Osteoblast (primary cell): ENCODE data around the gene KLHL33. TPM values are rescaled to one million over a fixed set of nuclear protein-coding genes. Genes with fewer than 3 reads are reported as not detected.
A peak's percentile ranks its signal among the peaks of the same experiment; 100 is the strongest.

Source experiments
- DNase-seq: peaks from one replicate; pipeline ENCODE4 v3.0.0; 2011; ENCODE audit warnings: low spot score, mixed read lengths; ENCODE audit not compliant: insufficient read length; ENCODE audit errors: missing footprints
- H2AFZ ChIP-seq: 2 replicates; pipeline ENCODE4 v1.6.0; 2011; ENCODE audit warnings: mild to moderate bottlenecking, low read length
- H3K27ac ChIP-seq: 2 replicates; pipeline ENCODE4 v1.5.1; 2011; ENCODE audit warnings: mild to moderate bottlenecking, low read depth, low read length, moderate library complexity
- H3K27me3 ChIP-seq: 2 replicates; pipeline ENCODE4 v1.6.0; 2012; ENCODE audit warnings: mild to moderate bottlenecking, control low read depth, inconsistent platforms, low read length, moderate library complexity; ENCODE audit not compliant: insufficient read depth
- H3K36me3 ChIP-seq: 2 replicates; pipeline ENCODE4 v1.5.1; 2011; ENCODE audit warnings: mild to moderate bottlenecking, low read length, control low read depth, moderate library complexity; ENCODE audit not compliant: insufficient read depth
- H3K4me1 ChIP-seq: 2 replicates; pipeline ENCODE4 v1.5.1; 2011; ENCODE audit warnings: mild to moderate bottlenecking, low read length, control low read depth, moderate library complexity; ENCODE audit not compliant: insufficient read depth
- H3K4me2 ChIP-seq: 2 replicates; pipeline ENCODE4 v1.6.0; 2011; ENCODE audit warnings: mild to moderate bottlenecking, low read length; ENCODE audit not compliant: insufficient read depth
- H3K4me3 ChIP-seq: fragments of 200-600 bp; sonication (generic); 3 replicates; pipeline ENCODE4 v1.5.1; 2012; ENCODE audit warnings: mild to moderate bottlenecking, low read length, inconsistent platforms; ENCODE audit not compliant: insufficient read depth
- H3K79me2 ChIP-seq: 2 replicates; pipeline ENCODE4 v1.6.0; 2012; ENCODE audit warnings: mild to moderate bottlenecking, low read length, control low read depth, inconsistent platforms; ENCODE audit not compliant: insufficient read depth
- H3K9me3 ChIP-seq: 2 replicates; pipeline ENCODE4 v1.5.1; 2011; ENCODE audit warnings: low read depth, low read length, control low read depth
- H4K20me1 ChIP-seq: 2 replicates; pipeline ENCODE4 v1.6.0; 2012; ENCODE audit warnings: mild to moderate bottlenecking, low read length, control low read depth; ENCODE audit not compliant: insufficient read depth
- total RNA-seq: library from RNA; depleted of rRNA; stranded (reverse); fragments of >200 nt; gene quantifications from 2 replicates; pipeline ENCODE4 v1.2.3, GENCODE V29; 2012
- TF ChIP-seq, protein P1 (sequence below): IDR thresholded peaks from 2 replicates; pipeline ENCODE4 v1.5.1; 2011; ENCODE audit warnings: mild to moderate bottlenecking, low read depth, low read length, moderate library complexity; ENCODE audit errors: extremely low read depth

The KLHL33 gene
- total RNA-seq, 1 donor: 0.36 TPM

DNA sequence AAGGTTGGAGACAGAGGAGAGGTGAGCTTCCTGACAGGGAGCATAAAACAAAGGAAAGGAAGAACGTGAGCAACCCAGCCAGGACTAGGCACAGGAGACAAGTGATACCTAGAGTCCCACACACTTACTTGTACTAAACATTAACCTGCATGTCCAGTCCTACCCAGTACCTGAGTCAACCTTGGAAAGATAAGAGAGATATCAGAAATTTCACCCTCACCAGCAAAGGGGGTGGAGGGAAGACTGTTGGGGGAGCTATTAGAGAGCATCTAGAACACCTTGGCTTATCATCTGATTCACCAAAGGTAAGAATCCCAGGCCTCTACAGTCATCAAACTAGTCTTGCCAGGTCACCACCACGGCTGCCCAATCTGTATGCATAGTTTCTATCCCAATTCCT lies 11.1 kb downstream of the KLHL33 start:
- Histone ChIP-seq H3K9me3 (no peaks in the 10 kb centered on the region), H3K79me2 (no peaks in the 10 kb centered on the region), H3K27me3 (no peaks in the 10 kb centered on the region), H3K4me2 (no peak overlapping the region), H3K36me3 (no peaks in the 10 kb centered on the region), H2AFZ (no peak overlapping the region), H3K27ac (no peak overlapping the region), H3K4me3 (no peak overlapping the region), H4K20me1 (no peaks in the 10 kb centered on the region), H3K4me1 (peaks cover 4% of the 10 kb centered on the region)
- TF ChIP-seq, protein P1, sequence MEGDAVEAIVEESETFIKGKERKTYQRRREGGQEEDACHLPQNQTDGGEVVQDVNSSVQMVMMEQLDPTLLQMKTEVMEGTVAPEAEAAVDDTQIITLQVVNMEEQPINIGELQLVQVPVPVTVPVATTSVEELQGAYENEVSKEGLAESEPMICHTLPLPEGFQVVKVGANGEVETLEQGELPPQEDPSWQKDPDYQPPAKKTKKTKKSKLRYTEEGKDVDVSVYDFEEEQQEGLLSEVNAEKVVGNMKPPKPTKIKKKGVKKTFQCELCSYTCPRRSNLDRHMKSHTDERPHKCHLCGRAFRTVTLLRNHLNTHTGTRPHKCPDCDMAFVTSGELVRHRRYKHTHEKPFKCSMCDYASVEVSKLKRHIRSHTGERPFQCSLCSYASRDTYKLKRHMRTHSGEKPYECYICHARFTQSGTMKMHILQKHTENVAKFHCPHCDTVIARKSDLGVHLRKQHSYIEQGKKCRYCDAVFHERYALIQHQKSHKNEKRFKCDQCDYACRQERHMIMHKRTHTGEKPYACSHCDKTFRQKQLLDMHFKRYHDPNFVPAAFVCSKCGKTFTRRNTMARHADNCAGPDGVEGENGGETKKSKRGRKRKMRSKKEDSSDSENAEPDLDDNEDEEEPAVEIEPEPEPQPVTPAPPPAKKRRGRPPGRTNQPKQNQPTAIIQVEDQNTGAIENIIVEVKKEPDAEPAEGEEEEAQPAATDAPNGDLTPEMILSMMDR: no peak
- no peak for DNase-seq

DNA sequence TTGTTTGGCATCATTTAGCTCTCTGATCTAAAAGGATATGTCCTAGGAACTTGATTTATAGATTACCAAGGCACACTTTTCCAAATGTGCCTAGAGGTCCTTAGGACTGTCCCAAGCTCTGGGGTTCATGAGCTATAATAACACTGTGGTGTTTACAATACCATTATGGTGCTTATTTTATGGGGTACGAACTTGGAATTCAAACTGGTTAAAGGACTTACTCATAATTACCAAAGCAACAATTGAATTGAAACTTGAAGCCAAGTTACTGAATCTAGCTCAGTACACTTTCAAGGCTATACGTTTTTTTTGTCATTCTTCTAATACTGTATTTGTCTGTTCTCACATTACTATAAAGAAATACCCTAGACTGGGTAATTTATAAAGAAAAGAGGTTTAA lies 13.1 kb downstream of the KLHL33 start:
- no peaks in the 10 kb centered on the region for H3K9me3 ChIP-seq
- no peaks in the 10 kb centered on the region for H3K79me2 ChIP-seq
- no peak overlapping the region for H3K4me2 ChIP-seq
- TF ChIP-seq, protein P1: no peak
- H3K4me1 ChIP-seq: peaks cover 4% of the 10 kb centered on the region
- no peaks in the 10 kb centered on the region for H3K27me3 ChIP-seq
- no peak for DNase-seq
- no peak overlapping the region for H3K27ac ChIP-seq
- H3K4me3 ChIP-seq: no peak overlapping the region
- H2AFZ ChIP-seq: no peak overlapping the region
- H4K20me1 ChIP-seq: no peaks in the 10 kb centered on the region
- H3K36me3 ChIP-seq: no peaks in the 10 kb centered on the region

DNA sequence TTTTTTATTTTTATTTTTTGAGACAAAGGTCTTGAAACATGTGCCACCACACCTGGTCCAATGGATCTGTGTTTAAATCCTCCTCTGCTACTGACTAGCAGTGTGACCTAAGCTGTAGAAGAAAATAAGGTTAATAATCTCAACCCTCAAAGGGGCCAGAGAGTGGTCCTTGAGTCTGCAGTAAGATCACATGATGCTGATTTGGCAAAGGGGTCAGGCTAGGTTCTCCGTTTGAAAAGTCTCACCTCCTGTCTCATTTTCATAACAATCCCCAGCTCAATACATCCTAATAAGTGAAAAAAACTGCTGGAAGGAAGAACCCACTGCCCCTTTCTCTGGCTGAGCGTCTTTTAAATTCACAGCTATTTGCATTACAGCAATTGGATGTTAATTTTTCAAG lies 14.7 kb downstream of the KLHL33 start:
- Histone ChIP-seq H3K4me2 (no peak overlapping the region), H3K9me3 (no peaks in the 10 kb centered on the region)

DNA sequence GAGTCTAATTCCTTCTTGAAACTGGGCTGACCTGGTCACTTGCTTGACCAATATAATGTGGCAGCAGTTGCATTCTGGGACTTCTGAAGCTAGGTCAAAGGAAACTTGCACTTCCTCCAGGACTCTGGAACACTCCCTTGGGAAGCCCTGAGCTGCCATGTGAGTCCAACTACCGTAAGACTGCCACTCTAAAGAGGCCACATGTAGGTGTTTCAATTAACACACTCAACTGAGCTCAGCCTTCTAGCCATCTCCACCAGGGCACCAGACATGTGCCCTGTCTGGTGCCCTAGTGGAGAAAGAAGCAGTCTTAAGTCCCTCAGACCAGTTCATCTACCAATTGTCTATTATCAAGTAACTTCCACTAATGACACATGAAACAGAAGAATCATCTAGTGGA lies 16.5 kb downstream of the KLHL33 start:
- Histone ChIP-seq H4K20me1 (no peaks in the 10 kb centered on the region), H3K27ac (no peak overlapping the region), H3K4me2 (no peak overlapping the region), H3K27me3 (no peaks in the 10 kb centered on the region), H3K36me3 (no peaks in the 10 kb centered on the region), H3K4me1 (no peaks in the 10 kb centered on the region), H3K9me3 (no peaks in the 10 kb centered on the region), H3K4me3 (no peak overlapping the region), H2AFZ (peak overlapping the region; percentile 25), H3K79me2 (no peaks in the 10 kb centered on the region)
- DNase-seq: no peak
- TF ChIP-seq, protein P1: no peak

More for the DNA sequence above, 14.7 kb downstream of the KLHL33 start:
- Histone ChIP-seq H3K79me2 (no peaks in the 10 kb centered on the region), H3K4me1 (no peaks in the 10 kb centered on the region), H4K20me1 (no peaks in the 10 kb centered on the region), H2AFZ (no peak overlapping the region), H3K27ac (no peak overlapping the region), H3K4me3 (no peak overlapping the region), H3K36me3 (no peaks in the 10 kb centered on the region), H3K27me3 (no peaks in the 10 kb centered on the region)
- no peak for DNase-seq
- TF ChIP-seq, protein P1: no peak
